GM23338 (cell line): ENCODE measurements around the gene DNAJC27. TPM values are rescaled to one million over a fixed set of nuclear protein-coding genes. Genes with fewer than 3 reads are reported as not detected.

Source experiments
- ATAC-seq: fragments of 200-7000 bp; cut with Tn5 transposase; 3 replicates; pipeline ENCODE4 v1.9.1; 2020
- DNase-seq: peaks from one replicate; pipeline ENCODE4 v3.0.0-alpha.2; 2015; ENCODE audit warnings: low spot score
- H2AFZ ChIP-seq: fragments of 200-600 bp; sonication (generic); 2 replicates; pipeline ENCODE4 v1.8.0; 2016; ENCODE audit warnings: antibody characterized with exemption, mild to moderate bottlenecking, moderate library complexity
- H3F3A ChIP-seq: fragments of 200-600 bp; sonication (generic); replicated peaks from 2 replicates; pipeline ENCODE4 v1.8.0; 2017; ENCODE audit warnings: antibody characterized with exemption, mixed run types, low read depth
- H3K27ac ChIP-seq: fragments of 200-600 bp; sonication (generic); 2 replicates; pipeline ENCODE4 v1.6.1; 2016; ENCODE audit warnings: low read depth
- H3K27me3 ChIP-seq: fragments of 200-600 bp; sonication (generic); 2 replicates; pipeline ENCODE4 v1.8.0; 2016; ENCODE audit warnings: mild to moderate bottlenecking, mixed run types, moderate library complexity; ENCODE audit not compliant: insufficient read depth
- H3K36me3 ChIP-seq: fragments of 200-600 bp; sonication (generic); 2 replicates; pipeline ENCODE4 v1.8.0; 2016; ENCODE audit warnings: mild to moderate bottlenecking; ENCODE audit not compliant: insufficient read depth
- H3K4me1 ChIP-seq: fragments of 200-600 bp; sonication (generic); 2 replicates; pipeline ENCODE4 v1.8.0; 2016; ENCODE audit warnings: mild to moderate bottlenecking, moderate library complexity; ENCODE audit not compliant: insufficient read depth
- H3K4me2 ChIP-seq: fragments of 200-600 bp; sonication (generic); 2 replicates; pipeline ENCODE4 v1.7.1; 2017; ENCODE audit warnings: mixed run types
- H3K4me3 ChIP-seq: fragments of 200-600 bp; sonication (generic); 2 replicates; pipeline ENCODE4 v1.6.1; 2016; ENCODE audit warnings: mixed run types
- H3K79me2 ChIP-seq: fragments of 200-600 bp; sonication (generic); replicated peaks from 2 replicates; pipeline ENCODE4 v1.8.0; 2017; ENCODE audit warnings: mild to moderate bottlenecking; ENCODE audit not compliant: insufficient read depth
- H3K9me2 ChIP-seq: fragments of 200-600 bp; sonication (generic); 2 replicates; pipeline ENCODE4 v1.8.0; 2017; ENCODE audit not compliant: insufficient read depth
- H4K20me1 ChIP-seq: fragments of 200-600 bp; sonication (generic); replicated peaks from 2 replicates; pipeline ENCODE4 v1.8.0; 2017; ENCODE audit warnings: mild to moderate bottlenecking; ENCODE audit not compliant: insufficient read depth
- H3K27ac Mint-ChIP-seq: 2 replicates; pipeline ENCODE4 v1.8.0; 2020; ENCODE audit warnings: inconsistent platforms, mild to moderate bottlenecking, moderate library complexity, mixed read lengths
- H3K27me3 Mint-ChIP-seq: 3 replicates; pipeline ENCODE4 v1.8.0; 2022; ENCODE audit warnings: low read depth, mild to moderate bottlenecking, moderate library complexity, mixed read lengths, inconsistent platforms; ENCODE audit not compliant: insufficient read depth, poor library complexity
- H3K36me3 Mint-ChIP-seq: 3 replicates; pipeline ENCODE4 v1.8.0; 2021; ENCODE audit warnings: low read depth, mild to moderate bottlenecking, inconsistent platforms, moderate library complexity, mixed read lengths
- H3K4me1 Mint-ChIP-seq: 3 replicates; pipeline ENCODE4 v1.8.0; 2020; ENCODE audit warnings: mild to moderate bottlenecking, inconsistent platforms, mixed read lengths
- H3K4me3 Mint-ChIP-seq: 3 replicates; pipeline ENCODE4 v1.8.0; 2021; ENCODE audit warnings: moderate library complexity, mild to moderate bottlenecking, inconsistent platforms, mixed read lengths
- H3K9me3 Mint-ChIP-seq: 3 replicates; pipeline ENCODE4 v1.8.0; 2020; ENCODE audit warnings: moderate library complexity, mild to moderate bottlenecking, inconsistent platforms, mixed read lengths
- CREB1 ChIP-seq: fragments of 250-450 bp; sonication (Bioruptor Pico); IDR thresholded peaks from 2 replicates; pipeline ENCODE4 v1.5.0; 2020; ENCODE audit warnings: low read depth, mild to moderate bottlenecking, moderate library complexity
- CTCF ChIP-seq, 2 experiments: fragments of 200-600 bp in 1 of 2; sonication (generic) in 1 of 2; conservative IDR thresholded peaks; 2 replicates each; pipeline versions ENCODE4 v1.5.1 to v1.6.1; 2016 to 2017; ENCODE audit warnings: antibody characterized with exemption in 2 of 2, low read depth in 2 of 2, mild to moderate bottlenecking in 2 of 2, moderate library complexity in 1 of 2
- EZH2phosphoT487 ChIP-seq: fragments of 200-600 bp; sonication (generic); IDR thresholded peaks from one replicate; pipeline ENCODE4 v1.8.1; 2018; ENCODE audit warnings: antibody characterized with exemption; ENCODE audit not compliant: unreplicated experiment
- POLR2AphosphoS5 ChIP-seq: IDR thresholded peaks from 2 replicates; pipeline ENCODE4 v1.6.1; 2016; ENCODE audit warnings: antibody characterized with exemption, low read depth
- REST ChIP-seq: IDR thresholded peaks from one replicate; pipeline ENCODE4 v1.6.1; 2018; ENCODE audit warnings: antibody characterized with exemption; ENCODE audit not compliant: unreplicated experiment
- STAT1 ChIP-seq: IDR thresholded peaks from one replicate; pipeline ENCODE4 v1.6.1; 2016; ENCODE audit warnings: antibody characterized with exemption; ENCODE audit not compliant: unreplicated experiment
- ZNF114 ChIP-seq: fragments of 250-450 bp; sonication (Bioruptor Pico); IDR thresholded peaks from 2 replicates; pipeline ENCODE4 v1.5.0; 2020; ENCODE audit warnings: mild to moderate bottlenecking, moderate library complexity
- ZNF462 ChIP-seq: fragments of 250-450 bp; sonication (Bioruptor Pico); IDR thresholded peaks from 2 replicates; pipeline ENCODE4 v1.5.0; 2020; ENCODE audit warnings: mild to moderate bottlenecking, moderate library complexity
- polyA plus RNA-seq: library from polyadenylated mRNA; unstranded; fragments of >200 nt; fragmentation: Nextera tagmentation; extraction: Ambion mirVana; gene quantifications from 2 replicates; pipeline ENCODE4 v1.2.1, GENCODE V29; 2016
- total RNA-seq: library from RNA; depleted of rRNA; stranded (reverse); fragments of >200 nt; shearing (Covaris generic); gene quantifications from 2 replicates; pipeline ENCODE4 v1.2.3, GENCODE V29; 2014

The DNAJC27 gene
- total and polyA plus RNA-seq, 2 experiments from 2014 or later: 2.4 to 2.6 TPM

- Histone ChIP-seq H3F3A (no peaks in the 10 kb centered on the region), H3K4me3 (no peak overlapping the region), H3K27me3 (no peaks in the 10 kb centered on the region), H3K79me2 (no peaks in the 10 kb centered on the region), H4K20me1 (no peaks in the 10 kb centered on the region), H3K36me3 (no peaks in the 10 kb centered on the region), H3K9me2 (no peaks in the 10 kb centered on the region; the same call in 1 of the 2 replicates), H2AFZ (peak overlapping the region; percentile 8; the same call in 1 of the 2 replicates), H3K4me2 (no peak overlapping the region), H3K4me1 (no peaks in the 10 kb centered on the region), H3K27ac (no peak overlapping the region)
- Mint-ChIP-seq H3K9me3 (no peaks in the 10 kb centered on the region; the same call in 2 of the 3 replicates), H3K27me3 (no peaks in the 10 kb centered on the region), H3K36me3 (no peaks in the 10 kb centered on the region), H3K27ac (no peak overlapping the region), H3K4me3 (no peak overlapping the region), H3K4me1 (no peaks in the 10 kb centered on the region)
- ATAC-seq (no peak), DNase-seq (no peak)
- TF ChIP-seq ZNF114 (no peak), CREB1 (CRISPR knock-in tag) (no peak), EZH2phosphoT487 (no peak), CTCF (conservative IDR thresholded peaks at IDR 0.05; ENCODE audit: low read depth in 2 of 2) (no peak), ZNF462 (no peak), POLR2AphosphoS5 (no peak), STAT1 (no peak), REST (no peak)
Measured at GRCh38 chr2:24993406-24994145, 21.8 kb upstream of the DNAJC27 start.
